Measurements from ENCODE around the gene FNDC7.

DNA sequence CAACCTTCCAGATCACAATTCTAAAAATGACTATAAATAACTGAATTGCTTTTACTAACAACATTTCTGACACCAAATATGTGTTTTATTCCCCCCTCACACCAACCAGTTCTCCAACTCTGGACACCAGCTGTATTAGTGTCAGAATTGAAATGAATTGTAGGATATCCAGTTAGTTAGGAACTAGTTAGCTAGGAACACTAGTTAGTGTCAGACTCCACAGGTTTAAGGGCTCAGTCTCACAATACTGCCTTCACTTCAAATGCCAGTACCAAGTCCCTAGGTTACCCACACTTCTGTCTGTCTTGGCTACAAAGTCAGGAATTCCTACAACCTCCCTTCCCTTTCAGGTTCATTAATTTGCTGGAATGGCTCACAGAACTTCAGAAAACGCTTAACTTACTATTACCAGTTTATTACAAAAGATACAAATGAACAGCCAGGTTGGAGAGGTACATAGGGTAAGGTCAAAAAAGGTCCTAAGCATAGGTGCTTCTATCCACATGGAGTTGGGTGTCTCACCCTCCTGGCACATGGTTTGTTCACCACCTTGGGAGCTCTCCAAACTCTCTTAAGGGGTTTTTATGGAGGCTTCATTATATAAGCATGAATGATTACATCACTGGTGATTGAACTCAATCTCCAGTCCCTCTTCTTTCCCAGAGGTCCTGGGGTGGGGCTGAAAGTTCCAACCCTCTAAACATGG is 37.9 kb downstream of the FNDC7 start:
- TF ChIP-seq, protein P1, sequence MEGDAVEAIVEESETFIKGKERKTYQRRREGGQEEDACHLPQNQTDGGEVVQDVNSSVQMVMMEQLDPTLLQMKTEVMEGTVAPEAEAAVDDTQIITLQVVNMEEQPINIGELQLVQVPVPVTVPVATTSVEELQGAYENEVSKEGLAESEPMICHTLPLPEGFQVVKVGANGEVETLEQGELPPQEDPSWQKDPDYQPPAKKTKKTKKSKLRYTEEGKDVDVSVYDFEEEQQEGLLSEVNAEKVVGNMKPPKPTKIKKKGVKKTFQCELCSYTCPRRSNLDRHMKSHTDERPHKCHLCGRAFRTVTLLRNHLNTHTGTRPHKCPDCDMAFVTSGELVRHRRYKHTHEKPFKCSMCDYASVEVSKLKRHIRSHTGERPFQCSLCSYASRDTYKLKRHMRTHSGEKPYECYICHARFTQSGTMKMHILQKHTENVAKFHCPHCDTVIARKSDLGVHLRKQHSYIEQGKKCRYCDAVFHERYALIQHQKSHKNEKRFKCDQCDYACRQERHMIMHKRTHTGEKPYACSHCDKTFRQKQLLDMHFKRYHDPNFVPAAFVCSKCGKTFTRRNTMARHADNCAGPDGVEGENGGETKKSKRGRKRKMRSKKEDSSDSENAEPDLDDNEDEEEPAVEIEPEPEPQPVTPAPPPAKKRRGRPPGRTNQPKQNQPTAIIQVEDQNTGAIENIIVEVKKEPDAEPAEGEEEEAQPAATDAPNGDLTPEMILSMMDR (conservative IDR thresholded peaks at IDR 0.05; ENCODE audit: low read length): no peak
- TF ChIP-seq EZH2phosphoT487 (IDR thresholded peaks at IDR 0.05; ENCODE audit: borderline replicate concordance, low read depth, low read length): no peak
